Ammon's horn (tissue), 1 donor: ENCODE results near the gene CD9.

Source experiments
- DNase-seq: peaks from one replicate; pipeline ENCODE4 v3.0.0-alpha.2; 2016; ENCODE audit warnings: low spot score

Gene CD9

GRCh38 chr12:6275928-6276887 lies 76.0 kb downstream of the CD9 start:
- no peak for DNase-seq

- no peak for DNase-seq
Observed at GRCh38 chr12:6276956-6277620, 76.9 kb downstream of the CD9 start.

GRCh38 chr12:6277982-6278438 lies 77.8 kb downstream of the CD9 start:
- DNase-seq: no peak

GRCh38 chr12:6278439-6279255 lies 78.4 kb downstream of the CD9 start:
- peak; percentile 85 for DNase-seq

- DNase-seq: no peak
Observed at GRCh38 chr12:6279256-6279628, 79.0 kb downstream of the CD9 start.

GRCh38 chr12:6279631-6280030 lies 79.4 kb downstream of the CD9 start:
- DNase-seq: no peak

- DNase-seq: no peak
Observed at GRCh38 chr12:6280053-6280469, 79.9 kb downstream of the CD9 start.

- DNase-seq: no peak
Observed at GRCh38 chr12:6280672-6281071, 80.5 kb downstream of the CD9 start.

- DNase-seq: no peak
Observed at GRCh38 chr12:6281081-6281809, 81.0 kb downstream of the CD9 start.

GRCh38 chr12:6282453-6282840 lies 82.2 kb downstream of the CD9 start:
- no peak for DNase-seq

- no peak for DNase-seq
Observed at GRCh38 chr12:6284273-6284672, 84.1 kb downstream of the CD9 start.

GRCh38 chr12:6285063-6285477 lies 84.9 kb downstream of the CD9 start:
- DNase-seq: peak; percentile 82

- DNase-seq: no peak
Observed at GRCh38 chr12:6285532-6286306, 85.5 kb downstream of the CD9 start.
